GM12864 (cell line): ENCODE results near the gene LENG9.

ENCODE experiments used
- DNase-seq: peaks from one replicate; pipeline ENCODE4 v3.0.0-alpha.2; 2011; ENCODE audit warnings: low read depth
- H3K4me3 ChIP-seq: 2 replicates; pipeline ENCODE4 v1.5.1; 2011; ENCODE audit warnings: mild to moderate bottlenecking, low read depth, low read length, control low read depth
- TF ChIP-seq, protein P1 (sequence below): IDR thresholded peaks from 2 replicates; pipeline ENCODE4 v1.5.1; 2011; ENCODE audit warnings: low read depth, mild to moderate bottlenecking, moderate library complexity, low read length, control low read depth, inconsistent platforms; ENCODE audit errors: missing control alignments

LENG9 gene

DNA sequence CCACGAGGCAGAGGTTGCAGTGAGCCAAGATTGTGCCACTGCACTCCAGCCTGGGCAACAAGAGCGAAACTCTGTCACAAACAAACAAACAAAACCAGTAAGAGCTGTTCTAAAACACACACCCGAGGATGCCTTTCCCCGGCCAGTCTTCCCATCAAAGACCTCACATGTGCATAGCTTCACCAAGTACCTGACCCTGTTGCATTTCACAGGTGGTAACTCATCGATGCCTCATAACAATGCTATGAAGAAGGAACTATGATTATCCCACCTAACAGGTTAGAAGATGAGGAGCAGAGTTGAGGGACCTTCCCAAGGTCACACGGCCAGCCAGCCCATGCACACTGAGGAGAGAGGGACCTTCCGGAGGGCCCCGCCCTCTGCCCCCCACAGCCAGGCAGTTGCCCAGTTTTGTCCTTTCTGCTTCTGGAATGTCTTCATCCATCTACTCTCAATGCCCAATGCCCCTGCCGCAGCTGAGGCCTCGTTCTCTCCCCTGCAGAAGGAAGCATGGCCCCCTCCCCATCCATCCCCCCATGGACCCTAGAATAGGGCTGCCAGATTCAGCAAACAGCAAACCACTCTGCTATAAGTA, 31.3 kb downstream of the LENG9 start:
- no peak overlapping the region for H3K4me3 ChIP-seq
- no peak for DNase-seq
- TF ChIP-seq, protein P1, sequence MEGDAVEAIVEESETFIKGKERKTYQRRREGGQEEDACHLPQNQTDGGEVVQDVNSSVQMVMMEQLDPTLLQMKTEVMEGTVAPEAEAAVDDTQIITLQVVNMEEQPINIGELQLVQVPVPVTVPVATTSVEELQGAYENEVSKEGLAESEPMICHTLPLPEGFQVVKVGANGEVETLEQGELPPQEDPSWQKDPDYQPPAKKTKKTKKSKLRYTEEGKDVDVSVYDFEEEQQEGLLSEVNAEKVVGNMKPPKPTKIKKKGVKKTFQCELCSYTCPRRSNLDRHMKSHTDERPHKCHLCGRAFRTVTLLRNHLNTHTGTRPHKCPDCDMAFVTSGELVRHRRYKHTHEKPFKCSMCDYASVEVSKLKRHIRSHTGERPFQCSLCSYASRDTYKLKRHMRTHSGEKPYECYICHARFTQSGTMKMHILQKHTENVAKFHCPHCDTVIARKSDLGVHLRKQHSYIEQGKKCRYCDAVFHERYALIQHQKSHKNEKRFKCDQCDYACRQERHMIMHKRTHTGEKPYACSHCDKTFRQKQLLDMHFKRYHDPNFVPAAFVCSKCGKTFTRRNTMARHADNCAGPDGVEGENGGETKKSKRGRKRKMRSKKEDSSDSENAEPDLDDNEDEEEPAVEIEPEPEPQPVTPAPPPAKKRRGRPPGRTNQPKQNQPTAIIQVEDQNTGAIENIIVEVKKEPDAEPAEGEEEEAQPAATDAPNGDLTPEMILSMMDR, result no peak

DNA sequence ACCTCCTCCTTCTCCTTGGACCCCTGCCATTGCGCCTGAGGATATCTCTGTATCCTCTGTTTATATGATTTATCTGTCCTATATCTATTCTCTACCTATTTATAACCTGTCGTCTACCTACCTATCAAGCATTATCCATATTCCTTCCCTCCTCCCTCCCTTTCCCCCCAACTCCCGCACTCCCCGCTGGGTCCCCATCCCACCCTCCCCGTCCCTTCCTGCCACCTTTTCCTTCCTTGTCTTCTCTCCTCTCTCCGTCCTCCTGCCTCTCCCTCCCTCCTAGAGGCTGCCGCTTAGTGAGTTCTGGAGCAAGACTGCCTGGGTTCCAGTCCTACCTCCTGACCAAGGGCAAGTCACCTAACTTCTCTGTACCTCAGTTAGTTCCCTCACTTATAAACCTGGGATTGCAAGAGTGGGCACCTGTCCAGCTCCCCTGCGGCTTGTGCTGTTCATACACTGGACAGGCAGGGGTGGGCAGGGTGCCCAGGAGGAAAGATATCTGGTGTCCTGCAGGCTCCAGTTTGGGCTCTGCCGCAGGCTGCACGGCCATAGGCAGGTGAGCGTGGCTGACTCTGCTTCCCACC, 32.2 kb downstream of the LENG9 start:
- no peak for DNase-seq
- H3K4me3 ChIP-seq, result no peak overlapping the region
- TF ChIP-seq, protein P1, result no peak

DNA sequence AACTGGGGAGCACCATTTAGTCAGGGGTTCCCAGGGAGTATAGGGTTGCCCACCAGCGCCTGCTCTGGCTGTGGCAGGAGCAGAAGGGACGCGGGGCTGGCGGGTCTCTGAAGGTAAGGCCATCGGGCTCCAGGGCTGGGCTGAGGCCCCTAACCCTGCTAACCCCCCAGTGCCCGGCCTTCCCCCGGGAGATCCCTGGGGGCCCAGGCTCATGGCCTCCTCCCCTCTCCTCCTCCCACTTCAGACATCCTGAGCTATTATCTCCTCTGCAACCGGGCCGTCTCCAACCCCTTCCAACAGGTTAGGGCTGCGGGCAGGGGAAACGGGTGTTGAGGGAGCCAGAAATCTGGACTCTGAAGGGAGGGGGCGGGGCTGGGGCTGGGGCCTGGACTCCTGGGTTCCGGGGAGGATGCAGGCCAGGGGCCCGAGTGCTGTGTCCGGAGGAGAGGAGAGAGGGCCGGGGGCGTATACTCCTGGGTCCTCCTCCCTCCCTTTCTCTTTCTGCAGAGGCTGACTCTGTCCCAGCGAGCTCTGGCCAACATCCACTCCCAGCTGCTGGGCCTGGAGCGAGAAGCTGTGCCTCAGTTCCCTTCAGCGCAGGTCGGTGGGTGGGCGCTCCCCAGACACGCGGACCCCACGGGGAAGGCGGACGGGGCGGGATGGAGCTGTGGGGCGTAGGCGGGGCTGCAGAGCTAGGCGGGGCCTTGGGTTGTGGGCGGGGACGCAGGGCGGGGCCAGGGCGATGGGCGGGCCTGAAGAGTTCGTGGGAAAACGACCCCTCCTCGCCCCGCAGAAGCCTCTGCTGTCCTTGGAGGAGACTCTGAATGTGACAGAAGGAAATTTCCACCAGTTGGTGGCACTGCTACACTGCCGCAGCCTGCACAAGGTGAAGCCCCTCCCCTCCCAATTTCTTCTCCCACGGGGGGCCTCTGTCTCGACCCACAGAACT, 33.0 kb downstream of the LENG9 start:
- TF ChIP-seq, protein P1, result no peak
- DNase-seq, result no peak
- no peak overlapping the region for H3K4me3 ChIP-seq

DNA sequence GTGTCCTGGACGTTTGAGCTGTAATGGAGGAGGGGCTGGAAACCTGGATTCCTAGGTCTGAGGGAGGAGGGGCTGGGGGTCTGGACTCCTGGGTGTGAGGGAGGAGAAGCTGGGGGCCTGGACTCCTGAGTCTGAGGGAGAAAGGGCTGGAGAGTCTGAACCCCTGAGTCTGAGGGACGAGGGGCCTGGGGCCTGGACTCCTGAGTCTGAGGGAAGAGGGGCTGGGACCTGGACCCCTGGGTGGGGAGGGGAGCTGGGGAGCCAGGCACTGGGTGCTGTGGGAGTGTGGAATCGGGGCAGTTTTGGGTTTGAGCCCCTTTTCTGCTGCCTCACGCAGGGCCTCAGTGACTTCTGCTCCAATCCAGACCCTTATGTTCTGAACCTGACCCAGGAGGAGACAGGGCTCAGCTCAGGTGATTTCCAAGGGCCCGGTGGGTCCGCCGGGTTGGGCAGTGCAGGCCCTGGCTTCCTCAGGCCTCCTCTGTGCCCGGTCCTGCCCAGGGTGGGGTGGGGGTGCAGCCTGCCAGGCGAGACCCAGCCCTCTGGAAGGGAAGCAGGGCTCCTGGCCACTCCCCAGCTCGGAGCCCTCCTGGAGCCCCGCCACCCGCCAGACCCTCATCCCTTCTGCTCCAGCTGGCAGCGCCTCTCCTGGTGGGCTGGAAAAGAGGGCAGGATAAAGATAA, 33.9 kb downstream of the LENG9 start:
- H3K4me3 ChIP-seq, result no peak overlapping the region
- TF ChIP-seq, protein P1, result no peak
- no peak for DNase-seq

GRCh38 chr19:54429176-54429495, 34.4 kb downstream of the LENG9 start:
- DNase-seq, result no peak
- H3K4me3 ChIP-seq, result no peak overlapping the region
- TF ChIP-seq, protein P1, result no peak

DNA sequence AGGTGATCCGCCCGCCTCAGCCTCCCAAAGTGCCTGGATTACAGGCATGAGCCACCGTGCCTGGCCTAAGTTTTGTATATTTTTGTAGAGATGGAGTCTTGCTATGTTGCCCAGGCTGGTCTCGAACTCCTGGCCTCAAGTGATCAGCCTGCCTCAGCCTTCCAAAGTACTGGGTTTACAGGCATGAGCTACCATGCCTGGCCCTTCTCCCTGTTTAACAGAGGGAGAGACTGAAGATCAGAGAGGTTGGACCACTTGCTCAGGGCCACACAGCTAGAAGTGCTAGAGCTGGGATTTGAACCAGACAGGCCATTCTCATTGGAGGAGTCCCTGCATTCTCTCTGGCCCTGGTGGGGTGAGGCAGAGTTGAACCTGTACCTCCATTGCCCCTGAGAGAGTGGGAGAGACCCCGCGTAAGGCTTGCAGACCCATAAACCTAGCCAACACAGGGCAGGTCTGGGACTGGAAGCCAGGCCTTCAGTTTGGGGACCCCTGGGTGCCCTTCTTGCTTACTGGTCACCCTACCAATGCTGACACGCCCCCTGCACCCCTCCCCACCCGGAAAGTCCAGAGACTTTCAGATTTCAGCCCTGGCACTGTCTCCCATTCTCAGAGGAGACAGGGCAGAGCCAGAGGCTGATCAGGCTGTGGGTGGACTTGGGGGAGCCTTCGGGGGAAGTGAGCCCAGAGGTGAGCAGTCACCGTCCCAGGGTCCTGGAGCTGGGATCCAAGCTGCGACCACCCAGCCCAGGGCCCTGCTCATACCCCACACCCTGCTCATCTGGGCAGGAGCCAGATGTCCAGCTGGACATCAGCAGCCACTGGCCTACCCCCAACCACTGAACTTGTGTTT, 35.0 kb downstream of the LENG9 start:
- TF ChIP-seq, protein P1, result no peak
- DNase-seq, result no peak
- H3K4me3 ChIP-seq, result no peak overlapping the region
